Left ventricle myocardium inferior (tissue), 1 donor: Measurements from ENCODE around the gene DAPK1. TPM values are rescaled to one million over a fixed set of nuclear protein-coding genes. Genes with fewer than 3 reads are reported as not detected.
A peak's percentile ranks its signal among the peaks of the same experiment; 100 is the strongest.

Experiments
- DNase-seq: peaks from one replicate; pipeline ENCODE4 v3.0.0-alpha.2; 2020
- H3K27ac ChIP-seq: fragments of 200-600 bp; replicated peaks from 2 replicates; pipeline ENCODE4 v1.8.0; 2021
- H3K27me3 ChIP-seq: fragments of 200-600 bp; 2 replicates; pipeline ENCODE4 v1.8.0; 2021; ENCODE audit warnings: low read depth
- H3K36me3 ChIP-seq: fragments of 200-600 bp; 2 replicates; pipeline ENCODE4 v1.8.0; 2021
- H3K4me1 ChIP-seq: fragments of 200-600 bp; 2 replicates; pipeline ENCODE4 v1.8.0; 2021
- H3K4me3 ChIP-seq: fragments of 200-600 bp; 2 replicates; pipeline ENCODE4 v1.8.0; 2021; ENCODE audit warnings: mild to moderate bottlenecking, moderate library complexity
- H3K9me3 ChIP-seq: fragments of 200-600 bp; replicated peaks from 2 replicates; pipeline ENCODE4 v1.8.0; 2021
- CTCF ChIP-seq: fragments of 200-600 bp; IDR thresholded peaks from 2 replicates; pipeline ENCODE4 v1.8.0; 2021; ENCODE audit warnings: antibody characterized with exemption, mild to moderate bottlenecking, borderline replicate concordance
- intact Hi-C: fragments of 100-400 bp; cut with micrococcal nuclease; formaldehyde crosslinking; loops from one replicate; pipeline ENCODE4 v1.11.0; 2022
- total RNA-seq: library from RNA; stranded (reverse); fragmentation: NEBNext Ultra II Directional; extraction: Animal tissue kit (Norgen Biotek cat#: 25700); gene quantifications from one replicate; pipeline ENCODE4 v1.2.1, GENCODE V29; 2021
- donor health status: DM: no; HTN: yes; CAD: no; lungs with severe emphysema.

Gene DAPK1
- total RNA-seq, 1 donor from 2014 or later: 5.5 TPM

DNA sequence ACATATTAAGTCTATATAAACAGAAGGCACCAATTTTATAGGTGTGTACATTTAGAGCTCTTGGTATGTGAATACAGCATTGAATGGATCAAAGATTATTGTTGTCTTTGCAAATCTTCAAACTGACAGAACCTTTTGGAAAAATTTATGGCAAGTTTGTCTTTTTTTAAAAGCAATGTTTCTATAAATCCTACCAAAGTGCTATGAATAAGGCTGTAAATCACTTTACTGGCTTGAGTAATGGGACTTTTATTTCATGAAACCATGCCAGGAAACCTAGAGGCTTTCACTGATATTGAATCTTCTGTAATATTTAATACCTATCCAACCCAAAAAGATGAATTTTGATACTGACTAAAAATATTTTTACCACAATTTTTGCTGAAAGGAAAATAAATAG is 7.4 kb upstream of the DAPK1 start:
- intact Hi-C loops: no loop called here

DNA sequence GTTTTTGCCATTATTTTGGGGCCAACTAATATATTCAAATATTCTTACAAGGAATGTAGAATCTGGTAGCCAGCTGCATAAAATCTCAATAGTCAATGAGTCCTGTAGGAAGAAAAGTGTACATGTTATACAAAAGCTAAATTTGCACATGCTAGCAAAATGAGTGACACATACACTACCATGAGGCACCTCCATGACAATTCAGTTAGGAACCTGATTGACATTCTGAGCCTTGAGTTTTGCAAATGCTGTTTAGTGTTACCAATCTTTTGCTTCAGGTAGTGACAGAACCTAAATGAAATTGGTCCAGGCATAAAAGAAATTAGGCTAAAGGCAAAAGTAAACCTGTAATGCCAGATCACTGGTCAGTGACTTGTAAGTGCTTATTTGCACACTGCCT is 6.8 kb upstream of the DAPK1 start:
- Histone ChIP-seq H3K27ac (no peak overlapping the region), H3K4me3 (no peak overlapping the region), H3K4me1 (no peaks in the 10 kb centered on the region), H3K27me3 (peaks cover 49% of the 10 kb centered on the region), H3K9me3 (no peaks in the 10 kb centered on the region), H3K36me3 (no peaks in the 10 kb centered on the region)
- DNase-seq: no peak
- intact Hi-C loops: no loop called here
- no peak for TF ChIP-seq CTCF

More for the DNA sequence above, 7.4 kb upstream of the DAPK1 start:
- TF ChIP-seq CTCF: no peak
- no peak for DNase-seq
- Histone ChIP-seq H3K4me3 (no peak overlapping the region), H3K27ac (no peak overlapping the region), H3K9me3 (no peaks in the 10 kb centered on the region), H3K27me3 (peaks cover 42% of the 10 kb centered on the region), H3K36me3 (no peaks in the 10 kb centered on the region), H3K4me1 (no peaks in the 10 kb centered on the region)

GRCh38 chr9:87491523-87491922 is 6.1 kb upstream of the DAPK1 start:
- DNase-seq: no peak
- Histone ChIP-seq H3K4me3 (no peak overlapping the region), H3K27ac (no peak overlapping the region), H3K4me1 (no peaks in the 10 kb centered on the region), H3K9me3 (no peaks in the 10 kb centered on the region), H3K27me3 (peaks cover 51% of the 10 kb centered on the region), H3K36me3 (no peaks in the 10 kb centered on the region)
- no peak for TF ChIP-seq CTCF
- intact Hi-C loops: no loop called here

DNA sequence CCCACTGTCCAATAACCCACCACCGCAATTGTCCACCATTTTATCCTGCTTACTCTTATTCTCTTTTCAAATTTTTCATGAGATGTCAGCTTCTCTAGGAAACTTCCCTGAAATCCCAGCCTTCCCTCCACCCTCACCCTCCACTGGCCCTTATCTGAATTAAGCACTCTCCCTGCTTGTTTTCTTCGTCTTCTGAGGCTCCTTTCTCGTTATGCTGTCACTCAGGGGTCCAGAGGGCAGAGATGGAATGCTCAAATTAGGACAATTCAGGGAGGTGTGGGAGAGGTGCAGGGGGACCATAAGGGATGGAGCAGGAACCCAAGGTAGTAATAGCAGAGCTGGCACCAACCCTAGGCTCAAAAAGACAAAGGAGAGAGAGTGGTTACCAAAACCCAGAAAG is 5.0 kb upstream of the DAPK1 start:
- Histone ChIP-seq H3K4me1 (peaks cover 8% of the 10 kb centered on the region), H3K27ac (no peak overlapping the region), H3K27me3 (peaks cover 57% of the 10 kb centered on the region), H3K9me3 (no peaks in the 10 kb centered on the region), H3K36me3 (no peaks in the 10 kb centered on the region), H3K4me3 (no peak overlapping the region)
- no peak for DNase-seq
- TF ChIP-seq CTCF: no peak
- intact Hi-C loops: no loop called here

GRCh38 chr9:87494970-87495471 is 2.6 kb upstream of the DAPK1 start:
- no peak for TF ChIP-seq CTCF
- intact Hi-C loops: no loop called here

GRCh38 chr9:87497080-87497603 is 525 bp upstream of the DAPK1 start:
- Histone ChIP-seq H3K4me1 (peaks cover 21% of the 10 kb centered on the region), H3K27me3 (peaks cover 64% of the 10 kb centered on the region), H3K9me3 (no peaks in the 10 kb centered on the region), H3K27ac (no peak overlapping the region), H3K4me3 (peak overlapping the region; percentile 78), H3K36me3 (no peaks in the 10 kb centered on the region)
- intact Hi-C loops: no loop called here
- no peak for TF ChIP-seq CTCF
- DNase-seq: no peak

More at GRCh38 chr9:87494970-87495471, 2.6 kb upstream of the DAPK1 start:
- no peak overlapping the region for H3K4me3 ChIP-seq
- no peak overlapping the region for H3K27ac ChIP-seq
- peaks cover 21% of the 10 kb centered on the region for H3K4me1 ChIP-seq
- H3K36me3 ChIP-seq: no peaks in the 10 kb centered on the region
- H3K27me3 ChIP-seq: peaks cover 74% of the 10 kb centered on the region
- no peak for DNase-seq
- no peaks in the 10 kb centered on the region for H3K9me3 ChIP-seq
